UCSD-AML1 (cell line): Measurements from ENCODE around the gene TGFB2.

Source experiments
- DNase-seq: peaks from one replicate; lab custom pipeline; 2025; ENCODE audit not compliant: unreplicated experiment; lab: John Stamatoyannopoulos, UW

TGFB2 gene

DNA sequence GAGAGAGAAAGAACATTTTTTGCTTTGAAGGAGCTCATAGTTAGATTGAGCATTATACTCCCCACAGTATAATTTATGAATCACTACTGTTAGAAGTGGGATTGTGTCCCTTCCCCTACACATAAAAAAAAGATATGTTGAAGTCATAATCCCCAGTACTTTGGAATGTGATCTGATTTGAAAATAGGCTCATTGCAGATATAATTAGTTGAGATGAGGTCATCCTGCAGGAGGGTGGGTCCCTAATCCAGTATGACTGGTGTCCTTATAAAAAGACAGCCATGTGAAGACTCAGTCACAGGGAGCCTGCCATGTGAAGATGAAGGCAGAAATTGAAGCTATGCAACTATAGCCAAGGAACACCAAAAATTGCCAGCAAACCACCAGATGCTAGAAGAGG lies 76.4 kb downstream of the TGFB2 start:
- no peak for DNase-seq

DNA sequence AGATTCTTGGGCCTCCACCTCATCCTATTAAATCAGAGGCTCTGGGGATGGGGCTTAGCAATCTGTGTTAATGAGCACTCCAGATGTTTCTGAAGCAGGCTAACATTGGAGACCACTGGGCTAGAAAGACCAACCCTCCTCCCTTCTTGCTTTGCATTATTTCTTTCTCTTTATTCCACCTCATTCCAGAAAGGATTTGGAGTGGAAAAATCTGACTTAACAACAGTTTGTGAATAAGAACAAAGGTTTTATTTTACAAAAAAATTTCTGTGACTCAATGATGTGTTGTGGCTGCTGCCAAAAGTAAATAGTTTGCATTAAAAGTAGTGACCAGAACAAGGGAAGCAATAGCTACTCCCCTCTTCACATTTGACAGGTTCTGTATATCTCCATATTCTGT lies 79.4 kb downstream of the TGFB2 start:
- DNase-seq, result no peak

DNA sequence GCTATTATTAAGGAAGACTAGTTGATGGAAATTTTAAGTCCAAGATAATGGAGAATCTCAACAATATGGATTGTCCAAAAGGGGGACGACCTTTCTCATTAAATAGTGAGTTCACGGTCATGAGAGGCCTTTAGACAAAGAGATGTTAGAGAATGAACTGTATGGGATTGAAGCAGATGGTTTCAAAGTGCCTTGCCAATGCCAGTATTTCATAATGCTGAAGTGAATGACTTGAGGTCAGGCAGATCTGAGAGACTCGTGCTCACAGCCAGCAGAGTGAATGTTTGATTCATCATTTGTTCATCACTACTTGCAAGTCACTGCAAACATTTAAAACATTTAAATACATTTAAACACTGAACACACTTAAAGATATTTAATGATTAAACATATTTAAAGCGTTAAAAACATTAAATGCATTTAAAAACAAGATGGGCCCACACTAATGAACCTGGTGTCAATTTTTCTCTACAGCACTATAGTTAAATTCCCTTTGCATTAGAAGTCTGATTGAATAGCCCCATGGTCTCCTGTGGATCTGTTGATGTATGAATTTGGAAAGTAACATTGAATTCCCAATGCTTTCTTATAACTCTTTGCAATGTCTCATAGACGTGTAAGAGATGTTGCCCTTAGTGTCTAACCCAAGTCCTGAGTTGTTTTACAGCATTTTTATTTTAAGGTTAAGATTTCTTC lies 80.7 kb downstream of the TGFB2 start:
- DNase-seq, result no peak

DNA sequence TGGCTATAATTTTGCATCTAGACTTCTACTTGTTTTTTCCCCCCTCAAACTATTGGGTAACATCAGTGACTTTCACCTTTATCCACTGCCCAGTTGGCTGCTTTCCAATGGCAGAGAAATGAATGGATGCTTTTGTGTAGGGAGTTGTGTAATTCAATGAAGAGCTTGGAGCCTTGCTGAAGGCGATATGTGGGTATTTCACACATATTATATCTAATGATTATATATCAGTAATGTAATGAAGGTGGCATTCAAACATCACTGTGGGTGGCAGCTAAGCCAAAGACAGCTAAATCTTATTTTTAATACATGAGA lies 81.2 kb downstream of the TGFB2 start:
- DNase-seq, result no peak

DNA sequence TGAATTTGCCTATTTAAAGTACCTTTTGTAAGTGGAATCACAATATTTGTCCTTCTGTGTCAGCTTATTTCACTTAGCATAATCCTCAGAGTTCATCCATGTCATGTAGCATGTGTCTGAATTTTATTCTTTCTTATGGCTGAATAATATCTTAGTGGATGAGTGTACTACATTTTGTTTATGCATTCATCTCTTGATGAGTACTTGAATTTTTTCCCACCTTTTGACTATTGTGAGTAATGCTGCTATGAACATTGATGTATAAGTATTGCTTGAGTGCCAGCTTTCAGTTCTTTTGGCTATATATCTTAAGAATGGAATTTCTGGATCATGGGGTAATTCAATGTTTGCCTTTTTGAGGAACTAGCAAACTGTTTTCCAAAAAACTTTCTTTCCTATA lies 84.2 kb downstream of the TGFB2 start:
- no peak for DNase-seq

DNA sequence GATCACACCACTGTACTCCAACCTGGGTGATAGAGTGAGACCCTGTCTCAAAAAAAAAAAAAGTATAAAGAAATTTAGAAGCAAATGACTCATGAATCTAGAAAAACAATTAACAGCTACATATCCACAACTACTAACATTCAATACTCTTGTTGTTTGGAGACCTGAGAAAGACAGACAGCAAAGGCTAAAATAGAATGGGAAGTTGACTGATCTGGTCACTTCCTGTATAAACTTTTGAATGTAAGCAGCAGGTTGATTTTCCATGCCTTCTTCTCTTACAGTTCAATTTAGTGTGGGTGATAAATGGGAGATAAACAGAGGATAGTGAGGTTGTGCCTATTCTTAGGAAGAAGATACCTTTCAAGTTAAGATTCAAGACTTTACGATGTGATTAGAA lies 85.2 kb downstream of the TGFB2 start:
- no peak for DNase-seq

DNA sequence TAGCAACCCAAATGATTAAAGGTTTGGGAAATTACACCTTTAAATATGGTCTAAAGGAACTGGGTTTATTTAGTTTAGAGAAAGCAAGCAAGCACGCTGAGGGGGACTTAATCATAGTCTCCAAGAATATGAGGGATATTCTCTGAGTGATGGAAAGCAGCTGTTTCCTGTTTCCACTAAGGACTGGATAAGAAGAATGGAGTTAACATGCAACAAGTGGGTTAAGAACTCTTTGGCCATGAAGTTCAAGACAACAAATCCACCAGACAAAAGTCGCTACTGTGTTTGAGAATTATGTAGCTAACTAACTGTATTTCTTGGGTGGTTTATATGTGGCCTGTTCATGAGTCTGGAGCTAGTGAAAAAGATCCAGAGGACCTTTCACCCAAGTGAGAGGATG lies 85.7 kb downstream of the TGFB2 start:
- no peak for DNase-seq

DNA sequence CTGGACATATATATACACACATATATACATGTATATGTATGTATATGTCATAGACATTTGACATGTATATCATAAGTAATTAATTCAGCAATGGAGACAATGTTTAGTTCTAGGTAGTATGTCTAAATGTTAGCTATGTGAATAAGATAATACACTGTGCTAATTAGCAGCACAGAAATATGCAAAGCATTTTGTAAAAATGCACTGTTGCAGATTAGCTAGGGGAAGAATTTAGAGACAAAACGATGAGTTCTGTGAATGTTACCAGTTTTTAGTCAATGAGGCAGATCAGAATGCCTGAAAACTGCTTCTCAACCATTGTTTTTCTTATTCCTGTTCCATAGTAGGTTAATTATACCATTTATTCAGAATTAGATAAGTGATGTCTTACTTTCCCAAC lies 86.3 kb downstream of the TGFB2 start:
- DNase-seq, result no peak

DNA sequence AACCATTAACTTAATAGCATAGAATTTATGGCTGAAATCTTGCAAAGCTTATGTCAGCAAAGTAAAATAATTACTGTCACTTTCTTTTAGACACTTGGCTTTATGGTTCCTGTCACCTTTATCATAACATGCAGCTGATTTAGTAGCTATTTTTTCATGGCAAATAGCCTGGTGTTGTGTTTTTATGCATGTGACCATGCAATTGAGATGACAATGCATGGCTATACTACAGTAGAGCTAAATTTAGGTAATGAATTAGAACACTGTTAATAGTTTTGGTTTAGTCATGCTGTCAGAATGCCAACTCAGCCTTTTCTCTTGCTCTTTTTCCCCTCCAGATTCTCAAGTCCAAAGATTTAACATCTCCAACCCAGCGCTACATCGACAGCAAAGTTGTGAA lies 88.6 kb downstream of the TGFB2 start:
- DNase-seq, result no peak

DNA sequence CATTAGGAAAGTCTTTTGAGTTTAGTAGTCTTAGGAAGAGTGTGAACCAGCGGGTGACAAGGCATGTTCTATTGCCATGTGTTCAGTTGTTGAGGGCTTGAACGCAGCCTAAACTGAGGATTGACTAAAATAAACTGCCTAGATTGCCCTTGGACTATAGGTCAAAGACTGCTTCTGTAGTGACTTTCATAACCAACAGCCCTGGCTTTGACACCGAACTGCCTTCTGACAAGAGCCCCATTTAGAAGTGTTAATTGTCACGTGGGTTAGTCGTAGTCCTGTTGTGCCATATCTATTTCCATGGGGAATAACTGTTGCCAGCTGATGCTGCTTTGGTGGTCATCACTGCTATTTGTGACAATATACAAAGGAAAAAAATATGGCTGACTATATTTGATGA lies 90.4 kb downstream of the TGFB2 start:
- DNase-seq, result no peak

DNA sequence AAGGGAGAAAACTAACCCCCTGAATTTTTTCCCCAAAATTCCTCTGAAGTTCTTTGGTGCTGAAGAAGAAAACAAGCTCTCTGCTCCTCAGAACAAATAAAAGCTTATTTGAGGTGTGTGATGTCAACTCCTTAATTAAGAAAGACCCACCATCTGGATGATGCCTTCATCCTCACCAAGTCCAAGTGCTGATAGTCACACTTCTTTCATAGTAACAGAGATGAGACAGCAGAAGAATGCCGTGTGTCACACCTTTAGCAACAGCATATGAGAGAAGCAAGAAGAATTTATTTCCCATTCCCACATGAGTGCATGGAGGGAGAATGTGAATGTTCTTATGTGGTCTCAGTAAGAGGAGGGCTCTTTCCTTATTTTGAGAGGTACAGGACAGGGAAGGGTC lies 91.2 kb downstream of the TGFB2 start:
- DNase-seq, result no peak

DNA sequence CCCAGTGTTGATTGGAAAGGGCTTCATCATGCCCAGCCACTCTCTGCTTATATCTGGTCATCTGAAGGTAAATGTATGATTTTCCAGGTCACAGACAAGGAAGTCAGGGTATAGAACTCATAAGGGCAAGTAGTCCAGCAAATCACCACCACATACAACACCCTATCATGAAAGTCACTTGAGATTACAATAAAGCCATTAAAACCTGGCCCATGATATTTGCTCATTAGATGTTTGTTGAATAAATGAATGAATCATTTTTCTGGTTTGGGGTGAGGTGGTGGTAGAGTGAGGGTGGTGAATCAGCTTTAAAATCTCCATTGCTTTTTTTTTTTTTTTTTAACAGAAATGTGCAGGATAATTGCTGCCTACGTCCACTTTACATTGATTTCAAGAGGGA lies 91.9 kb downstream of the TGFB2 start:
- DNase-seq, result no peak

DNA sequence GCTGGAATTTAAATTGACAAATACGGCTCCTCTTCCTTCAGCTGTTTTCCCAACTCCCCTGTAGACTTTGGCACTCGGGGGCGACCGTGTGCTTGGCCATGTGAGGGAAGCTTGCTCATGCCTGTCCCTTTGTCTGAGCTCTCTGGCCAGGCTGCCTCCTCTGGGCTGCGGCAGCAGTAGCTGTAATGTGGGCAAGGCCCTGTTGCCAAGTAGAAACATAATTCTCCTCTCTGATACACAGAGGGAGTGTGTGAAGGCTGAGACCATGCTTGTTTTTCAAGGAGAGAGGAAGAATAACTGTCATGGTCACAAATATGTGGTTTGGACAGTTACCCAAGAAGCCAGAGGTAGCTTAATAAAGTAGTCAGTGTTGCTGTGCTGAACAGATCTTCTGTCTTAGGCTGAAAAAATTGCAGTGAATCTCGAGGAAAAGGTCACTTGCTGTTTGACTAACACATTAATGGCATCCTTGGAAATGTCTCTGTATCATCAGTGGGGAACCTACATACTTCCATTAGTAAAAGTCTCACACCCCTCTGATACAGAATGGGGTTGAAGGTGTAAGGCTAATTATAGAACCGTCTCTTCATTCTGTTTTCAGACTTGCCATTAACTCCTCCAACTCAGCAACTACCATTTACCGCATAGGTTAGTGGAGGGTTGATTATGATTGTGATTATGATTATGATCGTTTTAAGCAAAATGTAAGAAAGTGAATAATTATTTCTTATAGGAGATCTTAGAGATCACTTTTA lies 94.6 kb downstream of the TGFB2 start:
- DNase-seq, result no peak

DNA sequence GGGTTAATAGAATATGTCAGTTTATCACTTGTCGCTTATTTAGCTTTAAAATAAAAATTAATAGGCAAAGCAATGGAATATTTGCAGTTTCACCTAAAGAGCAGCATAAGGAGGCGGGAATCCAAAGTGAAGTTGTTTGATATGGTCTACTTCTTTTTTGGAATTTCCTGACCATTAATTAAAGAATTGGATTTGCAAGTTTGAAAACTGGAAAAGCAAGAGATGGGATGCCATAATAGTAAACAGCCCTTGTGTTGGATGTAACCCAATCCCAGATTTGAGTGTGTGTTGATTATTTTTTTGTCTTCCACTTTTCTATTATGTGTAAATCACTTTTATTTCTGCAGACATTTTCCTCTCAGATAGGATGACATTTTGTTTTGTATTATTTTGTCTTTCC lies 98.1 kb downstream of the TGFB2 start:
- DNase-seq, result no peak

DNA sequence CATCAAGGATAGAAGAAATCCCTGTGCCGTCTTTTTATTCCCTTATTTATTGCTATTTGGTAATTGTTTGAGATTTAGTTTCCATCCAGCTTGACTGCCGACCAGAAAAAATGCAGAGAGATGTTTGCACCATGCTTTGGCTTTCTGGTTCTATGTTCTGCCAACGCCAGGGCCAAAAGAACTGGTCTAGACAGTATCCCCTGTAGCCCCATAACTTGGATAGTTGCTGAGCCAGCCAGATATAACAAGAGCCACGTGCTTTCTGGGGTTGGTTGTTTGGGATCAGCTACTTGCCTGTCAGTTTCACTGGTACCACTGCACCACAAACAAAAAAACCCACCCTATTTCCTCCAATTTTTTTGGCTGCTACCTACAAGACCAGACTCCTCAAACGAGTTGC lies 99.0 kb downstream of the TGFB2 start:
- DNase-seq, result no peak

DNA sequence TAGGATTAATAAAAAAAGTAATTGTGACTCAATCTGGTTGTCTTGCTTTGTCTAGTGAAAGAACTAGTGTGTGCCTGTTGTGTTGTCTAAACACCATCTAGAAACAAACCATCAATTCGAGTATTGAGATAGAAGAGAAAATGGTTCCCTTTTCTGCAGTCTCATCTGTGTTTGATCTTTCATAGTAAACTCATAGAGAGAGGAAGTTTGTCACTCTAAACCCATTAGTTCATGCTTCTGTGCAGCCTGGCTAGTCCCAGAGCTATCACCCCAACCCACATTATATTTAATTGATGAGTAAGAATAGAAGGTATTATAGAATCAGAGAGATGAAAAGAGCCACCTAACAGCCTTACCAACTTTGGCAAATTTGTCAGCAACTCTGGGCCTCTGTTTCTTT lies 99.5 kb downstream of the TGFB2 start:
- no peak for DNase-seq

DNA sequence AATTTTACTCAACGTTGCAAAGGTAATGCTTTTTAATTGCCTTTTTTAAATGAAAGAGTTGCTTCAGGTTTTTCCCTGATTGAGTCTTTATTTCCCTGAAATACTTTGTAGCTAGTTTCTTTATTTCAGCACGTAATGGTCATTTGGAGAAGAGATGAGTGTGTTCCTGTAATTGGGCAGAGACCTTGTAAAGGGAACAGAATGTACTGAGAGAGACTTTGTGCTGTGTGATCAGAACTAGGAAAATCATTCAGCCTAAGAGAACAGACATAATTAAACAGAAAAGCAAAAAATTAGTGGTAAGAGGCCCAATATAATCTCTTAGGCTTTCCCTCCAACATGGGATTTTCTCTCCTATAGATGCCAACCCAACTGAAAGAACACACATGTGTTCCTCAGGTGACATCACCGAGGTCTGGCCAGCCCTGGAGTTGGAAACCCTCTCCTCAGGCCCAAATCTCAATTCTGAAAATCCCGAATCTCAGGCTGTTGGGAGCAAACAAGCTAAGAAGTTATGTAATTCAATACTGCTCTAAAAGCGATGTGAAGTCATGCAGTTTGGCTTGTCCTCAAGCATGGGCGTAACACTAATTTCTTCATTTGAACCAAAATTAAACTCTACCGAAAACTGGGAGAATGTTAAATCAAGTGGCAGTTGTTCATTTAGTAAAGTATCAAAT lies 102.0 kb downstream of the TGFB2 start:
- no peak for DNase-seq

DNA sequence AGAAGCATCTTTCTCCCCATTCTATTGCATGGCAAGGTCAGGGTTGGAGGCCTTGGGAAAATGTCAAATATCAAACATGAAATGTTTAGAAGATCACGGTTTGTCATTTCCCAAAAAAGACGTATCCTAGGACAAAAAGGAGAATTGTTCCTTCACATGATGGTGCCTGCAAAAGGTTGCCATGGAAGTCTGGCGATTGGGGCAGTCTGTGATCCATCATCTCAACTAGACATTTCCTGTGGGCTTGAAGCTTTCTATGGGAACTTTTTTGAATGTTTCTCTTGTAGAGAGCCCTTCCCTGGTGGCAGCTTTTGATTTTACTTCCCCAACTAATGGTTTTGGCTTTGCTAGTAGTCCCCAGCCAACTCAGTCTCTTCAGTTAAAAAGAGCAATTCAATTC lies 106.3 kb downstream of the TGFB2 start:
- no peak for DNase-seq

DNA sequence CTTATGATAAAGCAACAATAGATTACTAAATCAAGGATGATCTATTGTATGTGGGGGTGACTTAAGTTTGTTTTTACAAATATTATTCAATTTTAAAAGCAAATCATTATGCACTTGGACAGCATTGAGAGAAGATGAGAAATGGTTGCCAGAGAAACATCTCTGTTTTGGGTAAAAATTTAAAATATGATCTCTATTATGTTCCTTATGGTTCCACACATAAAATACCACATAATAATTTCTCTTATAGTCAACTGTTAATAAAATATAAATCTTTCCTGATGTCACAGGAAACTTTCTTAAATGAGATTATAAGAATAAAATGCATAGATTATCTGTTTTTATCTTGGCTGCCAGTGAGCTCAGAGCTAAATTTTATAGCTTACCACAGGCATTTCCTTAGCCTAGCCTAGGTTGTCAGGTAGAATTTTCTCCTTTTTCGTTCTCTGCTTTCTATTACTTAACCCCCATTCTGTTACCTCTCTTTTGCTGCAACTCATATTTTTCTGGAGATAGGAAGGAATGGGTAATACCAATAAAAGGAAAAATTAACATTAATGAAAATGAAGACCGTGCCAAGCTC lies 109.7 kb downstream of the TGFB2 start:
- DNase-seq, result no peak

DNA sequence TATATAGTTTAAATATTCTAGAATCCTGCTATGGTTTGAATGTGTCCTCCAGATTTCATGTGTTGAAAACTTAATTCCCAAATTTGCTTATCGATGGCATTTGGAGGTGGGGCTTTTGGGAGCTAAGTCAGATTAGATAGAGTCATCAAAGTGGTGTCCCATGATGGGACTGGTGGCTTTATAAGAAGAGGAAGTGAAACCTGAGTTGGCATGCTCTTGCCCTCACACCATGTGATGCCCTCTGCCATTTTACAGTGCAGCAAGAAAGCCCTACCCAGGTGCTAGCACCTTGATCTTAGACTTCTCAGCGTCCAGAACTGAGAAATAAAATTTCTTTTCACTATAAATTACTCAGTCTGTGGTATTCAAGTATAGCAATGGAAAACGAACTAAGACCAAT lies 111.3 kb downstream of the TGFB2 start:
- no peak for DNase-seq

DNA sequence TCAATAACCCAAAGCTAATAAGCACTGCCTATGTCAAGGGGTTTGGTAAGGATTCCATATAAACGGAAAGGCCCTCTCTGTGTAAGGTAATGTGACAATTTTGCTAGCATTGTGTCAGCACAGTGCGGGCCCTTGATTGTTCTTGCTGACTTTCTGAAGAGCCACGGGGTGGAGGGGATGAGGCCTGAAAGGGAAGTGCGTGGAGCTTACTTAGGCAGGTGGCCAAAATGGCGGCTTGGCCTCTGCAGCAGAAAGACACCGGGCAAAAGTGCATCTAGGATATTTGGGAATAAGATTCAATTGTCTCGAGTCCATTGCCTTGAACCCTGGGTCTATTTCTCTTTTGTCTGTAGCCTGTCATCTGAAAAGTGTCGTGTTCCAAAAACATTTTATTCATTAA lies 114.3 kb downstream of the TGFB2 start:
- DNase-seq, result no peak
